Bronchial epithelial cell (primary cell): ENCODE data around the gene CARMIL1. TPM values are rescaled to one million over a fixed set of nuclear protein-coding genes. Genes with fewer than 3 reads are reported as not detected.
A peak's percentile ranks its signal among the peaks of the same experiment; 100 is the strongest.

Experiments used
- DNase-seq: peaks from one replicate; pipeline ENCODE4 v3.0.0-alpha.2; 2010; ENCODE audit warnings: low read depth
- FAIRE-seq: peaks from 2 replicates; lab custom pipeline; 2011; peaks lifted over from hg19 to GRCh38; lab: Jason Lieb, UNC
- H3K27me3 ChIP-seq: 2 replicates; pipeline ENCODE4 v1.5.1; 2011; ENCODE audit warnings: low read length; ENCODE audit not compliant: control insufficient read depth, insufficient read depth
- H3K36me3 ChIP-seq: 2 replicates; pipeline ENCODE4 v1.5.1; 2011; ENCODE audit warnings: low read length; ENCODE audit not compliant: control insufficient read depth, insufficient read depth
- H3K4me3 ChIP-seq: 2 replicates; pipeline ENCODE4 v1.5.1; 2011; ENCODE audit warnings: mild to moderate bottlenecking, low read depth, low read length, control low read depth
- total RNA-seq: library from RNA; depleted of rRNA; stranded (reverse); fragments of >200 nt; gene quantifications from 2 replicates; pipeline ENCODE4 v1.2.1, GENCODE V29; 2014
- TF ChIP-seq, protein P1 (sequence below): IDR thresholded peaks from 2 replicates; pipeline ENCODE4 v1.5.1; 2011; ENCODE audit warnings: mild to moderate bottlenecking, moderate library complexity, low read length, control low read depth, inconsistent platforms; ENCODE audit not compliant: insufficient read depth, severe bottlenecking

The CARMIL1 gene
- total RNA-seq, 1 donor from 2014 or later, result 12.1 TPM

DNA sequence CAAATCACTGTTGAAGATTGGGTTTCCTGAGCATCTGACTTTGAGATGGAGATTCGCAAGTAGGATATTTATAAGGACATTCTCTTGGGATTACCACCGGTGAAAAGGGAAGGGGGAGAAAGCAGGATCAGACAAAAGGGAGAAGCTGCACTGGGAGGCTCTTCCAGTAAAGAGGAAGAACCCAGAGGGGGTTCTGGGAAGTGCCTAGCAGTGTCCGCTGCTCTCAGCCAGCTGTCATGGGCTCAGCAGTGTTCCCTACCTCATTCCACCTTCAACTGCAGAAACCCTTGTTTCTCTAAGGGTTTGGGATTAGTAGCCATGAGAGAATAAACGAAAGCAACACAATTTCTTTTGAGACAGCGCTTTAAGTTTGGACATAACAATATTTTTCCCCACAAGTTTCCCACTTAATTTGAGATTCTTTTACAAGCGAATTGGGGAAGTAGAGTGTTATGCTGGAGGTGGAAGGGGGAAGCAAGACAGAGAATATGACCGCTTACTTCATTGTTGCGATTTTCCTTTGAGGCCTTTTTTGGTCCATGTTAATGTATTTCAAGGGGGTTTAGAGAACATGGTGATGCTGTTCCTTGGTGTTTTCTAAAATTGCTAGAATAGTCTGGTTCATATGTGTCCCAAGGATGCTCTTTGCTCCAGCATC lies 218.3 kb downstream of the CARMIL1 start:
- H3K27me3 ChIP-seq, result no peaks in the 10 kb centered on the region
- H3K36me3 ChIP-seq, result no peaks in the 10 kb centered on the region
- H3K4me3 ChIP-seq, result no peak overlapping the region
- no peak for DNase-seq
- peak; percentile 55 for FAIRE-seq
- TF ChIP-seq, protein P1, sequence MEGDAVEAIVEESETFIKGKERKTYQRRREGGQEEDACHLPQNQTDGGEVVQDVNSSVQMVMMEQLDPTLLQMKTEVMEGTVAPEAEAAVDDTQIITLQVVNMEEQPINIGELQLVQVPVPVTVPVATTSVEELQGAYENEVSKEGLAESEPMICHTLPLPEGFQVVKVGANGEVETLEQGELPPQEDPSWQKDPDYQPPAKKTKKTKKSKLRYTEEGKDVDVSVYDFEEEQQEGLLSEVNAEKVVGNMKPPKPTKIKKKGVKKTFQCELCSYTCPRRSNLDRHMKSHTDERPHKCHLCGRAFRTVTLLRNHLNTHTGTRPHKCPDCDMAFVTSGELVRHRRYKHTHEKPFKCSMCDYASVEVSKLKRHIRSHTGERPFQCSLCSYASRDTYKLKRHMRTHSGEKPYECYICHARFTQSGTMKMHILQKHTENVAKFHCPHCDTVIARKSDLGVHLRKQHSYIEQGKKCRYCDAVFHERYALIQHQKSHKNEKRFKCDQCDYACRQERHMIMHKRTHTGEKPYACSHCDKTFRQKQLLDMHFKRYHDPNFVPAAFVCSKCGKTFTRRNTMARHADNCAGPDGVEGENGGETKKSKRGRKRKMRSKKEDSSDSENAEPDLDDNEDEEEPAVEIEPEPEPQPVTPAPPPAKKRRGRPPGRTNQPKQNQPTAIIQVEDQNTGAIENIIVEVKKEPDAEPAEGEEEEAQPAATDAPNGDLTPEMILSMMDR, result no peak

DNA sequence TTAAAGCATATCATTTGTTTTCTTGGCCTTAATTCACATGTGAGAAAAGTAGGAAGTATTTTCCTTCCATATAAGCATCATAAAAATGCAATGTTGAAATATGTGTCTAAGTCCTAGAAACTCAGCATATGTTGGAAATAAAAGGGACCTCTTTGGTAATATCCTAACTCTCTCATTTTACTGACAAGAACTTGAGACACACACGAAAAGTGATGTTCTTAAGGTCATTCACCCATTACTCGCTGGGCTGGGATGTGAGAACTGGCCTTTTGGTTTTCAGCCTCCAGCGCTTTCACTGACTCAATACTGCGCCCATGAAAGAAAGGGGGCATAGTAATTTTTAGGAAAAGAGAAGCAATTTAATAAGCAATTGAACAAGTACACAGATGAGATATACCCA lies 219.3 kb downstream of the CARMIL1 start:
- H3K36me3 ChIP-seq, result no peaks in the 10 kb centered on the region
- no peak overlapping the region for H3K4me3 ChIP-seq
- no peaks in the 10 kb centered on the region for H3K27me3 ChIP-seq
- TF ChIP-seq, protein P1, result no peak
- DNase-seq, result no peak
- FAIRE-seq, result no peak

DNA sequence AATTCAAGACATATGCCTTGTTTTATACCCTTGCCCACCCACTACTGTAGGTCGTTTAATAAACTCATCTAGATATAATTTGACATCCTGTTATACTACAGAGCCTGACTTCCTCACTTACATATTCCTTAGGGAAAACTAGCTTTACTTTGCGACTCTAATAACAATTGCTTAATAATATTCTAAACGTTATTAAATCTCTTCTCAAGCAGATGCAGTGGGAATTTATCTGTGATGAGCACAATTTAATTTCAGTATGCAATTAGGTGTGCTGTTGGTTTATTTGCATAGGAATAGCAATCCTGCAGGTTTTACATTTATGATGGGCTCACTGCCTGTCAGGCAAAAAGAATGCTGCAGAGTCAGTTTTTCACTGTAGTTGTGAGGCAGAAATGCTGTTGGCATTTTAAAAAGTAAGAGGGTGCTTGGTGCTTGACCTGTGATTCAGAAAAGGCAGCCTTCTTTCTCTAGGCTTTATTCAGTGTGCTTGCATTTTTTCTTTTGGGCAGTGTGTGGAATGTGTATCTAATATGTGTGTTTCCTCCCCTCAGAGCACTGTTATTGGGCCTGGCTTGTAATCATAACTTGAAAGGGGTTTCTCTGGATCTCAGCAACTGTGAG lies 220.6 kb downstream of the CARMIL1 start:
- DNase-seq (peak; percentile 84), FAIRE-seq (no peak)
- Histone ChIP-seq H3K4me3 (no peak overlapping the region), H3K36me3 (no peaks in the 10 kb centered on the region), H3K27me3 (no peaks in the 10 kb centered on the region)
- TF ChIP-seq, protein P1, result no peak

DNA sequence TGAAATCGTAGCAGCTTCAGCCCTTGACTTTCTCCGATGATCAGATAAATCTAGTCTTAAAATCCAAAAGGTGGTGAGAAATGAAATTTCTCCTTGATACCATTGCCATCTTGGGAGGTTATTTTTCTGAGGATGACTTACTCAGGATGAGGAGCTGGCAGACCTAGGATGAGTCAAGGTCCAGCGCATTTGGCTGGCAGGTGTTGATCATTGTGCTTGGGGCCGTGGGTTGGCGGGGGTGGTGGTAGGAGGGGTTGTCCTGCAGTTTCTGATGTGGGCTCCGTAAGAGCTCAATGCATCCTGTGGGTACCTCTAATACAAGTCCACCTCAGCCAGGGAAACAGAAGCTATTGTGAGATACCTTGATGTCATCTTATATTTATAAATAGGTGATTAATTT lies 224.5 kb downstream of the CARMIL1 start:
- Histone ChIP-seq H3K36me3 (no peaks in the 10 kb centered on the region), H3K4me3 (no peak overlapping the region), H3K27me3 (no peaks in the 10 kb centered on the region)
- FAIRE-seq (no peak), DNase-seq (no peak)
- TF ChIP-seq, protein P1, result no peak

DNA sequence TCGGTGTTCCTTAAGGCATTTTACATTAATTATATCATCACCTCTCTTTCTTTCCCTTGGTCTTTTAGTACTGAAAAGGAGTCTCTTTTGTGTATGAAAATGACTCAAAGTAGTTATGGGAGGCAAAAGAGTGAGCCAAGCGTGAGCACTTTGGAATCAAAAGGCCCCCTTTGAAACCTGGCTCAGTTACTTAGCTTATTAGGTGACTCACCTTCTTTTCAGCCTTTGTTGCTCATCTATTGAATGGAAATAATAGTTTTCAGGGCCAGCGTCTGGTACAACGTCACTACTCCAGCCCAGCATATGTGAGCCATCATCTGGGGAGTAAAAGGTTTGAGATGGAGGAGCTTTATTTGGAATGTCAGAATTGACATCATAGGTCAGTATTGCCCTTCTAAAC lies 225.5 kb downstream of the CARMIL1 start:
- H3K36me3 ChIP-seq, result no peaks in the 10 kb centered on the region
- TF ChIP-seq, protein P1, result no peak
- H3K4me3 ChIP-seq, result no peak overlapping the region
- H3K27me3 ChIP-seq, result no peaks in the 10 kb centered on the region
- peak; percentile 51 for DNase-seq
- no peak for FAIRE-seq
